ENCODE measurements around the gene RAB8A. TPM values are rescaled to one million over a fixed set of nuclear protein-coding genes. Genes with fewer than 3 reads are reported as not detected.

Gene RAB8A
- total and polyA plus RNA-seq, 9 of the 15 experiments (the other 6 are each of a cell fraction or from before 2014, with no cell fraction given): 11.2 to 102 (median 53.2) TPM

DNA sequence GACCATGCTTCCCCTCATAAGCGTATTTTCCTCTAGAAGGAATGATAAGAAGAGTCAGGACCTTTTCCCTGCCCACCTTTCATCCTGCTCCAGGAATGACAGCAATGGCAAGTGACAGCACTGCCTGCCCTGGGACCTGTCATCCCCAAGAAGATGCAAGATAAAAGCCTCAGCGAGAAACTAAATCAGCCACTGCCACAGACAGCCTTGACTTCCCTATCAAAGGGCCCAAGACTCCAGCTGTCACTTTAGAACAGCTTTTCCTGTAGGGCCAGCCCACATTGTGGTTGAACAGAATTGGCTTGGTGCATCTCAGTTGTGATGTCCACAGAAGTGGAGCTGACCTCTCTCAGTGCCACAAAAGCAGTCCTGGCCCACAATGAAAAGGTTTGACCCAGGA, 1.1 kb downstream of the RAB8A start (continued):
- TF ChIP-seq, protein P1, sequence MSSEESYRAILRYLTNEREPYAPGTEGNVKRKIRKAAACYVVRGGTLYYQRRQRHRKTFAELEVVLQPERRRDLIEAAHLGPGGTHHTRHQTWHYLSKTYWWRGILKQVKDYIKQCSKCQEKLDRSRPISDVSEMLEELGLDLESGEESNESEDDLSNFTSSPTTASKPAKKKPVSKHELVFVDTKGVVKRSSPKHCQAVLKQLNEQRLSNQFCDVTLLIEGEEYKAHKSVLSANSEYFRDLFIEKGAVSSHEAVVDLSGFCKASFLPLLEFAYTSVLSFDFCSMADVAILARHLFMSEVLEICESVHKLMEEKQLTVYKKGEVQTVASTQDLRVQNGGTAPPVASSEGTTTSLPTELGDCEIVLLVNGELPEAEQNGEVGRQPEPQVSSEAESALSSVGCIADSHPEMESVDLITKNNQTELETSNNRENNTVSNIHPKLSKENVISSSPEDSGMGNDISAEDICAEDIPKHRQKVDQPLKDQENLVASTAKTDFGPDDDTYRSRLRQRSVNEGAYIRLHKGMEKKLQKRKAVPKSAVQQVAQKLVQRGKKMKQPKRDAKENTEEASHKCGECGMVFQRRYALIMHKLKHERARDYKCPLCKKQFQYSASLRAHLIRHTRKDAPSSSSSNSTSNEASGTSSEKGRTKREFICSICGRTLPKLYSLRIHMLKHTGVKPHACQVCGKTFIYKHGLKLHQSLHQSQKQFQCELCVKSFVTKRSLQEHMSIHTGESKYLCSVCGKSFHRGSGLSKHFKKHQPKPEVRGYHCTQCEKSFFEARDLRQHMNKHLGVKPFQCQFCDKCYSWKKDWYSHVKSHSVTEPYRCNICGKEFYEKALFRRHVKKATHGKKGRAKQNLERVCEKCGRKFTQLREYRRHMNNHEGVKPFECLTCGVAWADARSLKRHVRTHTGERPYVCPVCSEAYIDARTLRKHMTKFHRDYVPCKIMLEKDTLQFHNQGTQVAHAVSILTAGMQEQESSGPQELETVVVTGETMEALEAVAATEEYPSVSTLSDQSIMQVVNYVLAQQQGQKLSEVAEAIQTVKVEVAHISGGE (CRISPR knock-in tag; IDR thresholded peaks at IDR 0.05): 0 out of 6 replicates have a peak, but pooled peaks of 1 of the 3 experiments have one; percentile 6
- TF ChIP-seq TBL1XR1 (IDR thresholded peaks at IDR 0.05; ENCODE audit: low read length in 2 of 2): no peak
- TF ChIP-seq TAL1 (IDR thresholded peaks at IDR 0.05): peak; percentile 52; the same call in 1 of the 2 replicates
- no peak for TF ChIP-seq NKRF (IDR thresholded peaks at IDR 0.05; ENCODE audit: borderline replicate concordance)
- no peak for TF ChIP-seq HSF4 (CRISPR knock-in tag; IDR thresholded peaks at IDR 0.05; ENCODE audit: borderline replicate concordance)
- 0 out of 2 replicates have a peak, but pooled peaks have one; percentile 15 for TF ChIP-seq SPI1 (IDR thresholded peaks at IDR 0.05; ENCODE audit: borderline replicate concordance, low read depth, low read length)
- no peak for TF ChIP-seq DLX4 (CRISPR knock-in tag; IDR thresholded peaks at IDR 0.05)
- TF ChIP-seq TCF3 (CRISPR knock-in tag; IDR thresholded peaks at IDR 0.05): peak; percentile 88
- peak in 1 of 2 experiments; percentile 76; a peak in 2 of 4 replicates for TF ChIP-seq SIN3A (IDR thresholded peaks at IDR 0.05; ENCODE audit: borderline replicate concordance in 2 of 2, control insufficient read depth in 1 of 2, low read depth in 2 of 2, low read length in 2 of 2)
- TF ChIP-seq TCF7 (IDR thresholded peaks at IDR 0.05; ENCODE audit: borderline replicate concordance): 0 out of 2 replicates have a peak, but pooled peaks have one; percentile 26
- TF ChIP-seq STAT5A (IDR thresholded peaks at IDR 0.05; ENCODE audit: borderline replicate concordance, low read length): no peak
- no peak for TF ChIP-seq E2F6 (IDR thresholded peaks at IDR 0.05; ENCODE audit: borderline replicate concordance in 1 of 2, extremely low read depth in 1 of 2, insufficient read depth in 1 of 2, insufficient read length in 1 of 2, low read depth in 1 of 2, low read length in 1 of 2, poor library complexity in 1 of 2, severe bottlenecking in 1 of 2)
- TF ChIP-seq CHCHD3 (CRISPR knock-in tag; IDR thresholded peaks at IDR 0.05): no peak
- TF ChIP-seq NR1H2 (CRISPR knock-in tag; IDR thresholded peaks at IDR 0.05): no peak
- no peak for TF ChIP-seq ESRRA (IDR thresholded peaks at IDR 0.05; ENCODE audit: borderline replicate concordance, low read depth)
- no peak for TF ChIP-seq PTRF (tag; IDR thresholded peaks at IDR 0.05)
- peak; percentile 24; the same call in 1 of the 2 replicates for TF ChIP-seq NFIC (IDR thresholded peaks at IDR 0.05)
- TF ChIP-seq RHOXF2B (CRISPR knock-in tag; conservative IDR thresholded peaks at IDR 0.05): no peak
